ENCODE results near the gene EFEMP2.

The EFEMP2 gene

GRCh38 chr11:65883058-65883761, 10.6 kb upstream of the EFEMP2 start:
- TF ChIP-seq CTCF (conservative IDR thresholded peaks at IDR 0.05; ENCODE audit: low read length) = no peak
- no peak for DNase-seq (ENCODE audit: low read depth)
- H3K4me3 ChIP-seq (ENCODE audit: low read length) = no peak overlapping the region

GRCh38 chr11:65882120-65883057, 9.8 kb upstream of the EFEMP2 start:
- H3K4me3 ChIP-seq (ENCODE audit: low read length) = no peak overlapping the region
- TF ChIP-seq CTCF (conservative IDR thresholded peaks at IDR 0.05; ENCODE audit: low read length) = no peak
- no peak for DNase-seq (ENCODE audit: low read depth)

GRCh38 chr11:65880844-65881421, 8.3 kb upstream of the EFEMP2 start:
- no peak overlapping the region for H3K4me3 ChIP-seq (ENCODE audit: low read length)
- TF ChIP-seq CTCF (conservative IDR thresholded peaks at IDR 0.05; ENCODE audit: low read length) = no peak
- no peak for DNase-seq (ENCODE audit: low read depth)

- no peak for TF ChIP-seq CTCF (conservative IDR thresholded peaks at IDR 0.05; ENCODE audit: low read length)
- no peak for DNase-seq (ENCODE audit: low read depth)
- H3K4me3 ChIP-seq (ENCODE audit: low read length) = no peak overlapping the region
These were observed 7.4 kb upstream of the EFEMP2 start for GRCh38 chr11:65880027-65880426.

- no peak for TF ChIP-seq CTCF (conservative IDR thresholded peaks at IDR 0.05; ENCODE audit: low read length)
- H3K4me3 ChIP-seq (ENCODE audit: low read length) = no peak within 1 kb of the TSS
- DNase-seq (ENCODE audit: low read depth) = no peak
These were observed 7.0 kb upstream of the EFEMP2 start, which contains the start of gene CTSW for GRCh38 chr11:65879617-65880016. Gene CTSW (plus strand): TSS chr11:65879837. CDS start chr11:65879855, 18 bp downstream.

- peak; percentile 88 for DNase-seq (ENCODE audit: low read depth)
- peak overlapping the region; percentile 81 for H3K4me3 ChIP-seq (ENCODE audit: low read length)
- no peak for TF ChIP-seq CTCF (conservative IDR thresholded peaks at IDR 0.05; ENCODE audit: low read length)
These were observed 937 bp upstream of the EFEMP2 start for GRCh38 chr11:65873318-65874156.

Measured in AG10803 (cell line).